ENCODE data around the gene FOXD1. TPM values are rescaled to one million over a fixed set of nuclear protein-coding genes. Genes with fewer than 3 reads are reported as not detected.
A peak's percentile ranks its signal among the peaks of the same experiment; 100 is the strongest.

FOXD1 gene
- total RNA-seq, 2 experiments from 2014 or later: 0.99 to 1.5 TPM

GRCh38 chr5:73419465-73420390 lies 28.8 kb downstream of the FOXD1 start:
- H3K4me1 Mint-ChIP-seq (ENCODE audit: low read depth): peaks cover 8% of the 10 kb centered on the region
- H3K27me3 Mint-ChIP-seq: peaks cover 75% of the 10 kb centered on the region
- H3K9me3 Mint-ChIP-seq: no peaks in the 10 kb centered on the region
- ChIA-PET POLR2A (interaction anchor here (0.6 kb wide), 1 partner anchor 12 kb away, joined by 3 read pairs; no protein-coding TSS in a partner anchor), CTCF (interaction anchor here (1.2 to 2.4 kb wide), 2 partner anchors 28 to 31 kb away, joined by 3 to 8 read pairs; partner anchors contain the start of gene FOXD1)
- ATAC-seq (no peak), DNase-seq (no peak)
- intact Hi-C loops (cut with micrococcal nuclease): no loop called here
- H3K36me3 Mint-ChIP-seq (ENCODE audit: low read depth): no peaks in the 10 kb centered on the region
- H3K27ac Mint-ChIP-seq: no peak overlapping the region
- TF ChIP-seq CTCF (IDR thresholded peaks at IDR 0.05): no peak
- peak overlapping the region; percentile 28 for H3K4me3 Mint-ChIP-seq

GRCh38 chr5:73419117-73419464 lies 29.5 kb downstream of the FOXD1 start:
- ChIA-PET CTCF (interaction anchor here (2.4 kb wide), 1 partner anchor 29 kb away, joined by 8 read pairs; the partner anchor contains the start of gene FOXD1), POLR2A (interaction anchor here (0.6 kb wide), 1 partner anchor 12 kb away, joined by 3 read pairs; no protein-coding TSS in a partner anchor)
- Mint-ChIP-seq H3K4me3 (no peak overlapping the region), H3K4me1 (ENCODE audit: low read depth) (peaks cover 8% of the 10 kb centered on the region), H3K27me3 (peaks cover 75% of the 10 kb centered on the region), H3K9me3 (peaks cover 2% of the 10 kb centered on the region), H3K27ac (no peak overlapping the region), H3K36me3 (ENCODE audit: low read depth) (no peaks in the 10 kb centered on the region)
- ATAC-seq (no peak), DNase-seq (no peak)
- no peak for TF ChIP-seq CTCF (IDR thresholded peaks at IDR 0.05)
- intact Hi-C loops (cut with micrococcal nuclease): no loop called here

GRCh38 chr5:73418244-73418691 lies 30.3 kb downstream of the FOXD1 start:
- no peak overlapping the region for H3K4me3 Mint-ChIP-seq
- TF ChIP-seq CTCF (IDR thresholded peaks at IDR 0.05): no peak
- H3K4me1 Mint-ChIP-seq (ENCODE audit: low read depth): peaks cover 8% of the 10 kb centered on the region
- intact Hi-C loops (cut with micrococcal nuclease): no loop called here
- ATAC-seq (no peak), DNase-seq (peak; percentile 18)
- peaks cover 78% of the 10 kb centered on the region for H3K27me3 Mint-ChIP-seq
- CTCF ChIA-PET: interaction anchor here (1.0 to 2.4 kb wide), 3 partner anchors 29 to 202 kb away, joined by 3 to 8 read pairs (median 3); partner anchors contain the start of gene FOXD1
- POLR2A ChIA-PET: interaction anchor here (1.4 kb wide), 1 partner anchor 20 kb away, joined by 4 read pairs; no protein-coding TSS in a partner anchor
- no peak overlapping the region for H3K27ac Mint-ChIP-seq
- H3K36me3 Mint-ChIP-seq (ENCODE audit: low read depth): no peaks in the 10 kb centered on the region
- peaks cover 2% of the 10 kb centered on the region for H3K9me3 Mint-ChIP-seq

GRCh38 chr5:73417303-73418034 lies 31.1 kb downstream of the FOXD1 start:
- intact Hi-C loops (cut with micrococcal nuclease): no loop called here
- Mint-ChIP-seq H3K9me3 (peaks cover 2% of the 10 kb centered on the region), H3K27me3 (peaks cover 76% of the 10 kb centered on the region), H3K27ac (no peak overlapping the region), H3K4me1 (ENCODE audit: low read depth) (peaks cover 8% of the 10 kb centered on the region), H3K4me3 (no peak overlapping the region), H3K36me3 (ENCODE audit: low read depth) (no peaks in the 10 kb centered on the region)
- ChIA-PET CTCF (interaction anchor here (1.0 kb wide), 2 partner anchors 34 to 201 kb away, joined by 3 read pairs; no protein-coding TSS in a partner anchor), POLR2A (interaction anchor here (1.4 kb wide), 1 partner anchor 20 kb away, joined by 4 read pairs; no protein-coding TSS in a partner anchor)
- TF ChIP-seq CTCF (IDR thresholded peaks at IDR 0.05): no peak
- DNase-seq (no peak), ATAC-seq (no peak)
